ENCODE measurements around the gene SHISAL2A.

SHISAL2A gene

DNA sequence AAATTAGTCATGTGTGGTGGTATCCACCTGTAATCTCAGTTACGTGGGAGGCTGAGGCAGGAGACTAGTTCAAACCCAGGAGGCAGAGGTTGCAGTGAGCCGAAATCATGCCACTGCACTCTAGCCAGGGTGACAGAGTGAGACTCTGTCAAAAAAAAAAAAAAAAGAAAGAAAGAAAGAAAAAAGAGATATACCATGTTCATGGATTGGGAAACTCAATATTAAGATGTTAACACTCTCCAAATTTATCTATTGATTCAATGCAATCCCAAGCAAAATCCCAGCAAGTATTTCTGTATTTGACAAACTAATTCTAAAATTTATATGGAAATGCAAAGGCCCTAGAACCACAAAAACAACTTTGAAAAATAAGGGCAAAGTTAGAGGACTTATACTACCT, 11.0 kb upstream of the SHISAL2A start:
- Histone ChIP-seq H3K9me3 (ENCODE audit: control insufficient read depth, insufficient read depth, low read length) (no peaks in the 10 kb centered on the region), H3K9ac (ENCODE audit: low read depth, low read length) (no peak overlapping the region), H3K27ac (ENCODE audit: low read depth, low read length) (no peak overlapping the region), H3K36me3 (ENCODE audit: control insufficient read depth, insufficient read depth, low read length) (no peaks in the 10 kb centered on the region), H3K27me3 (ENCODE audit: control insufficient read depth, insufficient read depth, low read length) (no peaks in the 10 kb centered on the region), H3K4me1 (ENCODE audit: control insufficient read depth, insufficient read depth, low read length) (no peaks in the 10 kb centered on the region), H3K4me3 (ENCODE audit: low read depth, low read length) (no peak overlapping the region)

- H3K9me3 ChIP-seq (ENCODE audit: control insufficient read depth, insufficient read depth, low read length) = no peaks in the 10 kb centered on the region
- no peaks in the 10 kb centered on the region for H3K36me3 ChIP-seq (ENCODE audit: control insufficient read depth, insufficient read depth, low read length)
- no peak overlapping the region for H3K4me3 ChIP-seq (ENCODE audit: low read depth, low read length)
Measured at GRCh38 chr1:52623812-52624211, 9.2 kb upstream of the SHISAL2A start.

GRCh38 chr1:52627028-52627427, 5.9 kb upstream of the SHISAL2A start:
- H3K9me3 ChIP-seq (ENCODE audit: control insufficient read depth, insufficient read depth, low read length) = no peaks in the 10 kb centered on the region
- H3K9ac ChIP-seq (ENCODE audit: low read depth, low read length) = no peak overlapping the region
- H3K36me3 ChIP-seq (ENCODE audit: control insufficient read depth, insufficient read depth, low read length) = no peaks in the 10 kb centered on the region
- H3K4me3 ChIP-seq (ENCODE audit: low read depth, low read length) = no peak overlapping the region
- H3K27ac ChIP-seq (ENCODE audit: low read depth, low read length) = no peak overlapping the region
- no peaks in the 10 kb centered on the region for H3K4me1 ChIP-seq (ENCODE audit: control insufficient read depth, insufficient read depth, low read length)
- peaks cover 13% of the 10 kb centered on the region for H3K27me3 ChIP-seq (ENCODE audit: control insufficient read depth, insufficient read depth, low read length)

More at GRCh38 chr1:52623812-52624211, 9.2 kb upstream of the SHISAL2A start:
- no peaks in the 10 kb centered on the region for H3K27me3 ChIP-seq (ENCODE audit: control insufficient read depth, insufficient read depth, low read length)
- no peak overlapping the region for H3K27ac ChIP-seq (ENCODE audit: low read depth, low read length)
- H3K9ac ChIP-seq (ENCODE audit: low read depth, low read length) = no peak overlapping the region
- no peaks in the 10 kb centered on the region for H3K4me1 ChIP-seq (ENCODE audit: control insufficient read depth, insufficient read depth, low read length)

GRCh38 chr1:52628614-52629324, 4.2 kb upstream of the SHISAL2A start:
- H3K27ac ChIP-seq (ENCODE audit: low read depth, low read length) = no peak overlapping the region
- no peaks in the 10 kb centered on the region for H3K36me3 ChIP-seq (ENCODE audit: control insufficient read depth, insufficient read depth, low read length)
- peaks cover 3% of the 10 kb centered on the region; the same call in 1 of the 2 replicates for H3K4me1 ChIP-seq (ENCODE audit: control insufficient read depth, insufficient read depth, low read length)
- H3K9ac ChIP-seq (ENCODE audit: low read depth, low read length) = no peak overlapping the region
- no peak overlapping the region for H3K4me3 ChIP-seq (ENCODE audit: low read depth, low read length)
- H3K27me3 ChIP-seq (ENCODE audit: control insufficient read depth, insufficient read depth, low read length) = peaks cover 30% of the 10 kb centered on the region
- H3K9me3 ChIP-seq (ENCODE audit: control insufficient read depth, insufficient read depth, low read length) = no peaks in the 10 kb centered on the region

- Histone ChIP-seq H3K9me3 (ENCODE audit: control insufficient read depth, insufficient read depth, low read length) (no peaks in the 10 kb centered on the region), H3K4me3 (ENCODE audit: low read depth, low read length) (no peak overlapping the region), H3K27ac (ENCODE audit: low read depth, low read length) (no peak overlapping the region), H3K36me3 (ENCODE audit: control insufficient read depth, insufficient read depth, low read length) (no peaks in the 10 kb centered on the region), H3K9ac (ENCODE audit: low read depth, low read length) (no peak overlapping the region), H3K4me1 (ENCODE audit: control insufficient read depth, insufficient read depth, low read length) (peaks cover 3% of the 10 kb centered on the region; the same call in 1 of the 2 replicates), H3K27me3 (ENCODE audit: control insufficient read depth, insufficient read depth, low read length) (peaks cover 36% of the 10 kb centered on the region)
Measured at GRCh38 chr1:52629325-52629643, 3.7 kb upstream of the SHISAL2A start.

DNA sequence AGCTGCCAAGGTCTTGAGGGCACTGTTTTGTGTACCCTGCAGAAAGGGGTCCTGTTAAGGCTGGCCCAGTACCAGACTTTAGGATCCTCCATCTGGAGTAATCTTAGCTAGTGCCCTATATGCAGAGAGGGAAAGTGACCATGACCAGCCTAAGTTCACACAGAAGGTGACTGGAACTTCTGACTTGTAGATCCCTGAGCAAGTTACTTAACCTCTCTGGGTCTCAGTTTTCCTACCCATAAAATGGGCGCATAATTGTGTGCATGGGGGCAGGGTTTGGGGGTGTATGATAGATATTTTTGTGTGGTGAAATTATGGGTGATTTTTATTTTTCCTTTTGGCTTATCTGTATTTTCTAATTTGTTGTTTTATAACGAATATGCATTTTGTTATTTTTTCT, 3.3 kb upstream of the SHISAL2A start:
- peaks cover 39% of the 10 kb centered on the region for H3K27me3 ChIP-seq (ENCODE audit: control insufficient read depth, insufficient read depth, low read length)
- no peaks in the 10 kb centered on the region for H3K36me3 ChIP-seq (ENCODE audit: control insufficient read depth, insufficient read depth, low read length)
- H3K9me3 ChIP-seq (ENCODE audit: control insufficient read depth, insufficient read depth, low read length) = no peaks in the 10 kb centered on the region
- no peak overlapping the region for H3K4me3 ChIP-seq (ENCODE audit: low read depth, low read length)
- H3K27ac ChIP-seq (ENCODE audit: low read depth, low read length) = no peak overlapping the region
- H3K4me1 ChIP-seq (ENCODE audit: control insufficient read depth, insufficient read depth, low read length) = peaks cover 3% of the 10 kb centered on the region; the same call in 1 of the 2 replicates
- H3K9ac ChIP-seq (ENCODE audit: low read depth, low read length) = no peak overlapping the region

GRCh38 chr1:52631759-52632331, 1.1 kb upstream of the SHISAL2A start:
- no peak overlapping the region for H3K27ac ChIP-seq (ENCODE audit: low read depth, low read length)

DNA sequence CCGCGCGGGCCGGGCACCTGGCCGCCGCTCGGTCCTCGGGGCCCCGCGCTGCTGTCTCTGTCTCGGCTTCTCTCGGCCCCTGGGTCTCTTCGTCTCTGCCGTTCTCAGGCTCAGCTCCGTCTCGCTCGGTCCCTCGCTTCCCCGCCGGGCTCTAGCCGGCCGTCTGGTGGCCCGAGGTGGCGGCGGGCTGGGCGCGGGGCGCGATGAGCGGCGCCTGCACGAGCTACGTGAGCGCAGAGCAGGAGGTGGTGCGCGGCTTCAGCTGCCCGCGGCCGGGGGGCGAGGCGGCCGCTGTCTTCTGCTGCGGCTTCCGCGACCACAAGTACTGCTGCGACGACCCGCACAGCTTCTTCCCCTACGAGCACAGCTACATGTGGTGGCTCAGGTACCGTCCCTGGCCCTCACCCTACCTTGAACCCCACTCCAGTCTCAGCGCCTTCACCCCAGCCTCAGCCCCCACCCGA, 355 bp downstream of the SHISAL2A start:
- no peaks in the 10 kb centered on the region for H3K36me3 ChIP-seq (ENCODE audit: control insufficient read depth, insufficient read depth, low read length)
- 0 out of 2 replicates have a peak overlapping the region, but pooled peaks have one; percentile 13 for H3K9ac ChIP-seq (ENCODE audit: low read depth, low read length)
- no peaks in the 10 kb centered on the region for H3K9me3 ChIP-seq (ENCODE audit: control insufficient read depth, insufficient read depth, low read length)
- peak overlapping the region; percentile 51 for H3K4me3 ChIP-seq (ENCODE audit: low read depth, low read length)
- H3K27ac ChIP-seq (ENCODE audit: low read depth, low read length) = no peak overlapping the region
- H3K27me3 ChIP-seq (ENCODE audit: control insufficient read depth, insufficient read depth, low read length) = peaks cover 55% of the 10 kb centered on the region
- peaks cover 3% of the 10 kb centered on the region; the same call in 1 of the 2 replicates for H3K4me1 ChIP-seq (ENCODE audit: control insufficient read depth, insufficient read depth, low read length)

More at GRCh38 chr1:52631759-52632331, 1.1 kb upstream of the SHISAL2A start:
- H3K9ac ChIP-seq (ENCODE audit: low read depth, low read length) = no peak overlapping the region
- peaks cover 3% of the 10 kb centered on the region; the same call in 1 of the 2 replicates for H3K4me1 ChIP-seq (ENCODE audit: control insufficient read depth, insufficient read depth, low read length)
- H3K4me3 ChIP-seq (ENCODE audit: low read depth, low read length) = no peak overlapping the region
- no peaks in the 10 kb centered on the region for H3K36me3 ChIP-seq (ENCODE audit: control insufficient read depth, insufficient read depth, low read length)
- H3K9me3 ChIP-seq (ENCODE audit: control insufficient read depth, insufficient read depth, low read length) = no peaks in the 10 kb centered on the region
- peaks cover 49% of the 10 kb centered on the region for H3K27me3 ChIP-seq (ENCODE audit: control insufficient read depth, insufficient read depth, low read length)

GRCh38 chr1:52634111-52634510, 1.1 kb downstream of the SHISAL2A start:
- H3K9me3 ChIP-seq (ENCODE audit: control insufficient read depth, insufficient read depth, low read length) = no peaks in the 10 kb centered on the region
- H3K4me1 ChIP-seq (ENCODE audit: control insufficient read depth, insufficient read depth, low read length) = peaks cover 3% of the 10 kb centered on the region; the same call in 1 of the 2 replicates
- no peak overlapping the region for H3K27ac ChIP-seq (ENCODE audit: low read depth, low read length)
- H3K4me3 ChIP-seq (ENCODE audit: low read depth, low read length) = no peak overlapping the region
- peaks cover 55% of the 10 kb centered on the region for H3K27me3 ChIP-seq (ENCODE audit: control insufficient read depth, insufficient read depth, low read length)
- H3K9ac ChIP-seq (ENCODE audit: low read depth, low read length) = no peak overlapping the region
- H3K36me3 ChIP-seq (ENCODE audit: control insufficient read depth, insufficient read depth, low read length) = no peaks in the 10 kb centered on the region

DNA sequence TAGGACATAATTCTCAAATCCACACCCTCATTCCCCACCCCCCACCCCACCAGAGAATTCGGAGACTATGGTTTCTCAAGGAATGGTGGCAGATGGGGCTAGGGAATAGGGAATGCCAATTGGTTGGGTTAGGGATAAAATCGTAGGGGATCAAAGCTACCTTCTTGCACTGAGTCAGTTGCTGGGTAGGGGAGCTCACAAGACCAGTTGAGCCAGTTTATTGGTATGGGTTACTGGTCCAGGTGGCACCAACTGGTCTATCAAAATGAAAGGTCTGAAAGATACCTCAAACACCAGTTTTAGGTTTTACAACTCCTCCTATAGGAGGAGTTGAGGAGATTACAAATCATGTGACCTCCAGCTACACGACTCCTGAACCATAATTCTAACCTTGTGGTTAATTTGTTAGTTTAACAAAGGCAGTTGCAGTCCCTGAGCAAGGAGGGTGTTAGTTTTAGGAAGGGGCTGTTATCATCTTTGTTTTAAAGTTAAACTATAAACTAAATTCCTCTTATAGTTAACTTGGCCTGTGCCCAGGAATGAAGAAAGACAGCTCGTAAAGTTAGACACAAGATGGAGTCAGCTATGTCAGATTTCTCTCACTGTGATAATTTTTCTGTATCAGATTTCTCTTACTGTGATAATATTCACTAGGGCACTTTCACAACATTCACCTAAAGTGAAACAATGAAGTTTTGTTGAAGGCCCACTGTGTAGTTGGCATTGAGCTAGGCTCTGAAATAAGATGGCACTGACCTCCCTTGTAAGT, 2.5 kb downstream of the SHISAL2A start:
- H3K9me3 ChIP-seq (ENCODE audit: control insufficient read depth, insufficient read depth, low read length) = no peaks in the 10 kb centered on the region
- peaks cover 53% of the 10 kb centered on the region for H3K27me3 ChIP-seq (ENCODE audit: control insufficient read depth, insufficient read depth, low read length)
- H3K36me3 ChIP-seq (ENCODE audit: control insufficient read depth, insufficient read depth, low read length) = no peaks in the 10 kb centered on the region
- peaks cover 3% of the 10 kb centered on the region; the same call in 1 of the 2 replicates for H3K4me1 ChIP-seq (ENCODE audit: control insufficient read depth, insufficient read depth, low read length)
- no peak overlapping the region for H3K27ac ChIP-seq (ENCODE audit: low read depth, low read length)
- H3K9ac ChIP-seq (ENCODE audit: low read depth, low read length) = no peak overlapping the region
- H3K4me3 ChIP-seq (ENCODE audit: low read depth, low read length) = no peak overlapping the region
